ENCODE data around the gene DBNDD2. TPM values are rescaled to one million over a fixed set of nuclear protein-coding genes. Genes with fewer than 3 reads are reported as not detected.

Gene DBNDD2
- total RNA-seq, 1 experiment from 2014 or later: 74.3 TPM

DNA sequence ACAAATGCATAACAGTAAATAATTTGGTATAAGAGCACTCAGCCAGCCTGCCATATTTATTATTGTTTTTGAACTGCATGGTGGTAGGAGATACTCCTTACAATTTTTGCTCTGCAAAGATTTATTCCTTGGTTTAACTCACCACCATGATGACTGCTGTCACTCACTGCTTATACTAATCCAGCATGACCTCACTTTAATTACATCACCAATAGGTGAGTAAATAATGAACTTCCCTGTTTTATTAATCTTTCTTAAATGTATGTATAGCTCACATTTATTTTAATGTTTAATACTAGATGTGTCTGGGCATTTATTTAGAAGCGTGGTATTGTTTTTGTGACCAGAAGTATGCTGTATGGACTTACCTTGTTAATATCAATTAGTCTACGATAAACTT, 17.2 kb upstream of the DBNDD2 start:
- intact Hi-C loops (cut with micrococcal nuclease; ENCODE audit: unreplicated experiment): no loop called here
- BruUV-seq (replicated peaks): no TSS peak
- POLR2A ChIA-PET: no interaction called here
- CTCF ChIA-PET: no interaction called here
- H3K9me3 Mint-ChIP-seq (ENCODE audit: unreplicated experiment): peaks cover 15% of the 10 kb centered on the region
- H3K4me1 ChIP-seq: no peaks in the 10 kb centered on the region
- H3K36me3 ChIP-seq (ENCODE audit: control insufficient read depth, insufficient read depth, low read length): no peaks in the 10 kb centered on the region
- no peak overlapping the region for H3K27ac Mint-ChIP-seq (ENCODE audit: unreplicated experiment)
- H3K9me3 ChIP-seq: no peaks in the 10 kb centered on the region
- H3K4me3 ChIP-seq (ENCODE audit: low read depth, low read length): no peak overlapping the region
- H3K4me3 Mint-ChIP-seq (ENCODE audit: unreplicated experiment): no peak overlapping the region
- TF ChIP-seq, protein P1, sequence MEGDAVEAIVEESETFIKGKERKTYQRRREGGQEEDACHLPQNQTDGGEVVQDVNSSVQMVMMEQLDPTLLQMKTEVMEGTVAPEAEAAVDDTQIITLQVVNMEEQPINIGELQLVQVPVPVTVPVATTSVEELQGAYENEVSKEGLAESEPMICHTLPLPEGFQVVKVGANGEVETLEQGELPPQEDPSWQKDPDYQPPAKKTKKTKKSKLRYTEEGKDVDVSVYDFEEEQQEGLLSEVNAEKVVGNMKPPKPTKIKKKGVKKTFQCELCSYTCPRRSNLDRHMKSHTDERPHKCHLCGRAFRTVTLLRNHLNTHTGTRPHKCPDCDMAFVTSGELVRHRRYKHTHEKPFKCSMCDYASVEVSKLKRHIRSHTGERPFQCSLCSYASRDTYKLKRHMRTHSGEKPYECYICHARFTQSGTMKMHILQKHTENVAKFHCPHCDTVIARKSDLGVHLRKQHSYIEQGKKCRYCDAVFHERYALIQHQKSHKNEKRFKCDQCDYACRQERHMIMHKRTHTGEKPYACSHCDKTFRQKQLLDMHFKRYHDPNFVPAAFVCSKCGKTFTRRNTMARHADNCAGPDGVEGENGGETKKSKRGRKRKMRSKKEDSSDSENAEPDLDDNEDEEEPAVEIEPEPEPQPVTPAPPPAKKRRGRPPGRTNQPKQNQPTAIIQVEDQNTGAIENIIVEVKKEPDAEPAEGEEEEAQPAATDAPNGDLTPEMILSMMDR (IDR thresholded peaks at IDR 0.05; ENCODE audit: insufficient read depth in 1 of 2, low read depth in 1 of 2, low read length in 1 of 2, severe bottlenecking in 1 of 2, unreplicated experiment in 1 of 2): no peak
- DNase-seq: no peak
- no peaks in the 10 kb centered on the region for H3K36me3 Mint-ChIP-seq (ENCODE audit: insufficient read depth, unreplicated experiment)
- no peaks in the 10 kb centered on the region for H3K4me1 Mint-ChIP-seq (ENCODE audit: low read depth, unreplicated experiment)
- no peaks in the 10 kb centered on the region for H3K27me3 ChIP-seq (replicated peaks; ENCODE audit: control insufficient read depth, insufficient read depth, low read length)
- H3K27me3 Mint-ChIP-seq (ENCODE audit: insufficient read depth, unreplicated experiment): peaks cover 2% of the 10 kb centered on the region

DNA sequence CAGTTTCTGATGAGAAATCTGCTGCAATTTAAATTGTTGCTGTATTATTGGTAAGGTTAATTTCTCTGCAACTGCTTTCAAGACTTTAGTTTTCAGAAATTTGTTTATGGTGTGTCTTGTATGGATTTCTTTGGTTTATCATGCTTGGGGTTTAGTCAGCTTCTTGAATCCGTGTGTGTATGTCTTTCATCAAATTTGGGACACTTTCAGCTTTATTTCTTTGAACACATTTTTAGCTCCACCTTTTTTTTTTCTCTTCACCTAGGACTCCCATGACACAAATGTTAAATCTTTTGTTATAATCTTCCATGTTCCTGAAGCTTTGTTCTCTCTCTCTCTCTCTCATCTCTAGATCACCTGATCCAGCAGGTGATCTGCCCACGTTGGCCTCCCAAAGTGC, 16.5 kb upstream of the DBNDD2 start:
- Mint-ChIP-seq H3K27ac (ENCODE audit: unreplicated experiment) (no peak overlapping the region), H3K27me3 (ENCODE audit: insufficient read depth, unreplicated experiment) (peaks cover 2% of the 10 kb centered on the region), H3K9me3 (ENCODE audit: unreplicated experiment) (peaks cover 19% of the 10 kb centered on the region), H3K36me3 (ENCODE audit: insufficient read depth, unreplicated experiment) (no peaks in the 10 kb centered on the region), H3K4me1 (ENCODE audit: low read depth, unreplicated experiment) (no peaks in the 10 kb centered on the region), H3K4me3 (ENCODE audit: unreplicated experiment) (no peak overlapping the region)
- POLR2A ChIA-PET: no interaction called here
- Histone ChIP-seq H3K4me1 (no peaks in the 10 kb centered on the region), H3K27me3 (replicated peaks; ENCODE audit: control insufficient read depth, insufficient read depth, low read length) (no peaks in the 10 kb centered on the region), H3K9me3 (no peaks in the 10 kb centered on the region), H3K4me3 (ENCODE audit: low read depth, low read length) (no peak overlapping the region), H3K36me3 (ENCODE audit: control insufficient read depth, insufficient read depth, low read length) (no peaks in the 10 kb centered on the region)
- no peak for DNase-seq
- TF ChIP-seq, protein P1 (IDR thresholded peaks at IDR 0.05; ENCODE audit: insufficient read depth in 1 of 2, low read depth in 1 of 2, low read length in 1 of 2, severe bottlenecking in 1 of 2, unreplicated experiment in 1 of 2): no peak
- CTCF ChIA-PET: interaction anchor here (0.7 to 2.2 kb wide), 3 partner anchors 45 to 69 kb away, joined by 3 to 23 read pairs (median 11); no protein-coding TSS in a partner anchor
- BruUV-seq (replicated peaks): no TSS peak
- intact Hi-C loops (cut with micrococcal nuclease; ENCODE audit: unreplicated experiment): no loop called here

GRCh38 chr20:45392733-45393132, 15.4 kb upstream of the DBNDD2 start:
- TF ChIP-seq, protein P1 (IDR thresholded peaks at IDR 0.05; ENCODE audit: insufficient read depth in 1 of 2, low read depth in 1 of 2, low read length in 1 of 2, severe bottlenecking in 1 of 2, unreplicated experiment in 1 of 2): no peak
- Mint-ChIP-seq H3K9me3 (ENCODE audit: unreplicated experiment) (peaks cover 12% of the 10 kb centered on the region), H3K27me3 (ENCODE audit: insufficient read depth, unreplicated experiment) (peaks cover 2% of the 10 kb centered on the region), H3K27ac (ENCODE audit: unreplicated experiment) (no peak overlapping the region), H3K36me3 (ENCODE audit: insufficient read depth, unreplicated experiment) (no peaks in the 10 kb centered on the region), H3K4me3 (ENCODE audit: unreplicated experiment) (no peak overlapping the region), H3K4me1 (ENCODE audit: low read depth, unreplicated experiment) (no peaks in the 10 kb centered on the region)
- no peaks in the 10 kb centered on the region for H3K36me3 ChIP-seq (ENCODE audit: control insufficient read depth, insufficient read depth, low read length)
- ChIA-PET CTCF (interaction anchor here (0.6 to 2.2 kb wide), 12 partner anchors 13 to 542 kb away, joined by 3 to 23 read pairs (median 8); partner anchors contain the start of genes DBNDD2, PIGT and SYS1), POLR2A (interaction anchor here (0.7 kb wide), 1 partner anchor 14 kb away, joined by 3 read pairs; no protein-coding TSS in a partner anchor)
- H3K9me3 ChIP-seq: peaks cover 5% of the 10 kb centered on the region; the same call in 1 of the 2 replicates
- H3K27me3 ChIP-seq (replicated peaks; ENCODE audit: control insufficient read depth, insufficient read depth, low read length): no peaks in the 10 kb centered on the region
- DNase-seq: peak in 1 of 2 experiments; percentile 46
- H3K4me1 ChIP-seq: no peaks in the 10 kb centered on the region
- no peak overlapping the region for H3K4me3 ChIP-seq (ENCODE audit: low read depth, low read length)
- BruUV-seq (replicated peaks): no TSS peak
- intact Hi-C loops (cut with micrococcal nuclease; ENCODE audit: unreplicated experiment): no loop called here
